Hippocampal formation (tissue), 2 donors: ENCODE data around the gene SIDT1.

Source experiments
- DNase-seq, 2 donors: peaks; one replicate each; lab custom pipeline; 2025; lab: John Stamatoyannopoulos, UW

The SIDT1 gene

DNA sequence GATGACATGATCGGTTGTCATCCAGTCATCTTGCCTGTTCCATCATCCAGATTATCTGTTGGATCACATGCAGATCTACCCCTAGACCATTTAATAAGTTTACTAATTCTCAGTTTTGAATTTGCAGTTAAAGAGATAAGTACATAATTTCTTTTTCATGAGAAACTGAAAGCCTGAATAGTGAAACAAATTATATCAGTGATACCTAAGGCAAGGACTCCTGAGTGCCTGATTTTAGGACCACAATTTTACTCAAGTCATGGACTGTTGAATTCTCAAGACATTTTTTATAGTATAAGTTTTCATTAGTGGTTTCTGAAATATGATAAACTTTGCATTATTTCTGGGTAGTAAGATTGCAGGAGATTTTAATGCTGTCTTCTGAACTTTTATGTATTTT lies 13.2 kb downstream of the SIDT1 start:
- DNase-seq = no peak

DNA sequence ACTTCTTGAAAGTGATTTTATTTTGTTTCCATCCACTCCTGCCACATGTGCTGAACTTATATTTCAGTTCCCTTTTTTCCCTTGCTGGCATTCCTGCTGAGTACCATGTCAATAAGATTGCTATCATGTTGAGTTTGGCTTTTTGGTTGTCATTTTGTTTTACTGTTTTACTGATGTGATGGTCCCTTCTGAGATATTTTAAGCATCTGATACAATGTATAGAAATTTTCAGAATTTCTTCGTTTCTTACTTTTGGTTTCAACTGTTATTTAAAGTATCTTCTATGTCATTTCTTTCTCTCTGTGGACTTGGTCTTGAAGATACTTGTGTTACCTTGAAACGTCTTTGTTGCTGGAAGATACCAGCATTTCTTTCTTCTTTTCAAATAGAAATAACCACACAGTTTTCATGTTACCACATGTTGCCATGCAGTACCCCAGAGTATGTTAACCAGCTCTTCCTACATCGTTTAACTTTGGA lies 14.1 kb downstream of the SIDT1 start:
- DNase-seq = no peak

- no peak for DNase-seq
These were observed 16.1 kb downstream of the SIDT1 start for GRCh38 chr3:113548501-113548900.

GRCh38 chr3:113551820-113552219 lies 19.5 kb downstream of the SIDT1 start:
- DNase-seq = no peak

DNA sequence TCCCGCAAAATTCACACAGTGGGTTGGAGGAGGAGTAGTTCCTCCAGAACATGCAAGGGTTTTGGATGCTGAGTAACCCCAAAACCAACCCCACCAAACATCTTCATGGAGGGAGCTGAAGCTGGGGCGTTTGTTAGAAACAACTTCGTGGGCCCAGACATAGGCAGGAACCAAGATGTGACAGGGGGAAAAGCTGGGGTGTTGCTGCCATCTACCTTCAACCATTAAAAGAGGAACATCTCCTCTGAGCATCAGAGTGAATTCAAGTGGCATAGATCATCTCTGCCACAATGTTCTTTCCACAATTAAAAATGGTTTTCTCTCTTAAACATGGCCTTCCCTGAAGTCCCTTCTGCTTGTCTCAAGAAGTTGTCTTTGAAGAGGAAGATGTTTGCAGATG lies 20.5 kb downstream of the SIDT1 start:
- DNase-seq = no peak

DNA sequence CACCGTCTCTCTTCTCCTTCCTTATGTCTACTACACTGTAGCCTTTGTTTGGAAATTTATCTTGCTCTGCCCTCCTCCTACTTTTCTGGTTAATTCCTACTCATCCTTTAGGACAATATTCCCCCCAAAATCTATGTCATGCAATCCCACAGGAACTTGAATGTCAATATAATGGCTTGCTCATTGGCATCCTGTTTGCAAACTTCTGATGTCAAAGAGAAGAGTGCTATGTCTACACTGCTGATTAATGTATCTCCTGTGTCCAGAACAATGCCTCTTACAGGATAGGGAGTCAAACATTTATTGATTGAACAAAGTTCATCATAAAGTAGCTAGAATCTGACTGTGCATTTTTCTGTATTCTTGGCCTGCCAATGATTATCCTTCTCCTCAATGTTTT lies 22.8 kb downstream of the SIDT1 start:
- DNase-seq = no peak

- no peak for DNase-seq
These were observed 24.1 kb downstream of the SIDT1 start for GRCh38 chr3:113556316-113556945.

DNA sequence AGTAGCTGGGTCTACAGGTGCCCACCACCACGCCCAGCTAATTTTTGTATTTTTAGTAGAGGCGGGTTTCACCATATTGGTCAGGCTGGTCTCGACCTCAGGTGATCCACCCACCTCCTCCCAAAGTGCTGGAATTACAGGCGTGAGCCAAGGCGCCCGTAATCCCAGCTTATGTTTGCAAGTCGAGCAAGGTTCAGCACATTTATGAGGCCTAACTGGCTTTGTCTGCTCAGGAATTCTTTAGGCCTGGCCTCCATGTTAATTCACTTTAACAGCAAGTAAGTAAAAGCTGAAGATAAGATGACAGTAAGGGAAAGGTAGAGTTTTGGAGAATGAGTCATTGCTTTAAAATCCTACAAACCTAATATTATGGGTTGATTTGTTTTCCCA lies 24.6 kb downstream of the SIDT1 start:
- DNase-seq = no peak

DNA sequence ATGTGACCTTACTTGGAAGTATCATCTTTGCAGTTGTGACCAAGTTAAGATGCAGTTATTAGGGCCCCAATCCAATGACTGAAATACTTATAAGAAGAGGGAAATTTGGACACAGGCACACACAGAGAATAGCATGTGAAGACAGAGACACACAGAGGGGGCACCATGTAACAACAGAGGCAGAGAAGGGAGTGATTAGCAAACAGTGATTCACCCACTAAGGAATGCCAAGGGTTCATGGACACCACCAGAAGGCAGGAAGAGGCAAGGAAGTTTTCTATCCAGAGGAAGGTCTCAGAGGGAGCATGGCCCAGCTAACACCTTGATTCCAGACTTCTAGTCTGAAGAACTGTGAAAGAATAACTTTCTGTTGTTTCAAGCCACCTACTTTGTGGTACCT lies 25.0 kb downstream of the SIDT1 start:
- DNase-seq = no peak

DNA sequence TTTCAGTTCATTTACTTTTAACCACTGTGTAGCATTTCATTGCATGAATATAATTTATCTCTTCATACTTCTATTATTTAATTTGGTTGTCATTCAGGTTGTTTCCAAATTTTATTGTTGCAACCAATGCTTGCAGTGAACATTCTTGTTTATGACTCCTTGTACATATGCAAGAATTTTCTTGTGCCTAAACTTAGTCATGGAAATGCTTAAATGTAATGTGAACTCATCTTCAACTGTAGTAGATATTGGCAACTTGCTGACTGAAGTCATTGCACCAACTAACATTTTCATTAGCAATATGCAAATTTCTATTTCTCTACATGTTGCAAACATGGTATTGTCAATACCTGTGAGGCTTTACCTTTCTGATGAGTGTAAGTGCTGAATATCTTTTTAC lies 26.7 kb downstream of the SIDT1 start:
- DNase-seq = no peak

GRCh38 chr3:113560271-113560670 lies 27.9 kb downstream of the SIDT1 start:
- DNase-seq = no peak

DNA sequence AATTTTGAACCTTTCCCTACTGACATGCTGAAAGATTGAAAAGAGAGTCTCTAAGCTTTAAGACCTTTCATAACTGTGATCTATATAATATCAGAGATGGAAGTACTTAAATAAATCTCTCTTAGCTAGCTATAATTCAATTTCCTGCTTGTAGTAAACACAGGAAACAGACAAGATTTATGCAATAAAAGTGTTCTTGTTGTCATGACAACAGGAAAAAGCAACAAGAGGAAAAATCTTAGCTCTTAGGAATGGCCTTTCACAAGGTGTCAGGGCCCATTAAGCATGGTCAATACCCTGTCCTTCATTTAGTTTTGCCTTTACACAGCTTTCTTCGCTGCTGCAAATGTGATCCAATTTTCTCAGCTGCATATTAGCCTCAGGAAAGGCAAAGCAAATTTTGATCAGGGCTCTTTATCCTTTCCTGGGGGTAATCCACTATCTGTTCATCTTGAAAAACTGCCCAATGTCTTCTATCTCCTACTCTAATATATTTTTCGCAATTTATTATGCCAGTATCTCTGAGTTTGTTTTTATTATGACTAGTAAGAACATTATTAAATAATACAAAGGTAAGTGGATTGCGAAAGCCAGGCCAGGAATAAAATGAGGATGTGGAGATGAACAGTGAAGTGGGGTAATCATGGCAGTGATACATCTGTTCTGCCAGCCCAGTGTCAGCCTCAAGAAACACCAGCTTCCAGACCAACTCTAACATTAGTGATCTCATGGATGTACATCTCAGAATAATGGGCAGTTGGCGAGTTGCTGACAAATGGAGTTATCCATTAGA lies 28.7 kb downstream of the SIDT1 start:
- no peak for DNase-seq

DNA sequence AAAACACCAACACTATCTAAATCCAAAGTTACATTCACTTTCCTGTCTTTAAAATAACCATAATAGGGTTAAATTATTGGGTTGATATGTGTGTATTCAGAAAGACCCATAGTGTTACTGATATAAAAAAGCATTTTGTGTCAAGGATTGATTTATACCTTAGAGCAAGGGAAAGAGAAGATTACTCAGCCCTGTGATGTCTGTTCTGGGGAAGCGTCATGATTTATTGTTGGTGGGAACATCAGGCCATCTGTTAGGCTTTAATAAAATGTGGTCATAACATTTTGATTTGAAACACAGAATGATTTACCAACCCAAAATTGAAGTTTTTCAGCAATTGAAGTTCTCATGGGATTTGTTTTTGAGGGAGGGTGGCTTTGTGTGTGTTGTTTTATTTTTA lies 33.2 kb downstream of the SIDT1 start:
- no peak for DNase-seq

DNA sequence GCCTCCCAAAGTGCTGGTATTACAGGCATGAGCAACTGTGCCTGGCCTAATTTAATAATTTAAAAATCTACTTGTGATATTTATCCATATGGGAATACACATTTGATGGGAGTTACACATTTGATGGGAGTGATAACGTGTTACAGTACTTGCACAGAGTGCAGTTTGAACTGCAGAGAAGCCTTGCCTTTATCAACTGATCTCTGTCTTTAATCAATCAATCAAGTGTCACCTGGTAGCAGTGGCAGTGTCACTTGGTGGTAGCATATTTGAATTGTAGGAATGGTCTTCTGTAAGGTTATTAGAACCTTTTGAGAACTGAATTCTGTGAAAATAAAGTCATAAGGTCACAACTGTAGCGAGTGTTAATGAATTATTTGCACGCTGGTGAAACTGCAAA lies 37.8 kb downstream of the SIDT1 start:
- DNase-seq = no peak

GRCh38 chr3:113571360-113571759 lies 39.0 kb downstream of the SIDT1 start:
- no peak for DNase-seq

GRCh38 chr3:113573728-113574127 lies 41.4 kb downstream of the SIDT1 start:
- DNase-seq = no peak

GRCh38 chr3:113574213-113574612 lies 41.9 kb downstream of the SIDT1 start:
- DNase-seq = no peak

DNA sequence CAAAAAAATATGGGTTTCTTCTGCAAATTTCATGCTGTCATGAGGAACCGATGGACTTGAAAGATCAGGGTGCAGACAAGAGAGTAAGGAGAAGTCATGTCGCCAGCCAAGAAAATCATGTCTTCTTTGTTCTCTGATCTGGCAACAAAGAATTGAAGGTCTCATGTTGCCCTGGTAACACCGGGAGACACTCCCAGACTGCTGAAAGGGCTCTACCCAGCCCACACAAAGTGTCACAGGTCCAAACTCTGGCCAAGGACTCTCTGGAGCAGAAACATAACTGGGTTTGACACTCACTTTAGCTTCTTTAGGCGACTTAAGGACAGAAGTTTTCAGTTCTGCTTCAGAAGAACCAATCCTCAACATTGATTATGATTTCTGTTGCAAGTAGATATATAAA lies 42.9 kb downstream of the SIDT1 start:
- DNase-seq = no peak

DNA sequence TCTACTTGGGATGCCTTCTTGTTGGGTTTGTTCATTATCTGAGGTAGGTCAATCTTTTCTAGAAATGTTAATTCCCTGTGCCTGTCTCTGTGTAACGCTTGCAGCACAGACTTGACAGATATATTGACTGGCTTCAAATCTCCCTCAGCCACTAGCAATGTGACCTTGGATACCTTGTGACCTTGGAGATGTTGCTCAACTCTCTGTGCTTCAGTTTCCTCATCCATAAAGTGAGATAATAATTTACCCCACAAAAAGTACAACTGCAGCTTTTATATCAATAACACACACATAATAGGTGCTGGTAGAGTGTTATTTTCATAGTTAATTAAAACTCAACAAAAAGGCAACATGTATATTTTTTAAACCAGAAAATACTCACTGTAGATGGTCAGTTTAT lies 52.9 kb downstream of the SIDT1 start:
- no peak for DNase-seq

DNA sequence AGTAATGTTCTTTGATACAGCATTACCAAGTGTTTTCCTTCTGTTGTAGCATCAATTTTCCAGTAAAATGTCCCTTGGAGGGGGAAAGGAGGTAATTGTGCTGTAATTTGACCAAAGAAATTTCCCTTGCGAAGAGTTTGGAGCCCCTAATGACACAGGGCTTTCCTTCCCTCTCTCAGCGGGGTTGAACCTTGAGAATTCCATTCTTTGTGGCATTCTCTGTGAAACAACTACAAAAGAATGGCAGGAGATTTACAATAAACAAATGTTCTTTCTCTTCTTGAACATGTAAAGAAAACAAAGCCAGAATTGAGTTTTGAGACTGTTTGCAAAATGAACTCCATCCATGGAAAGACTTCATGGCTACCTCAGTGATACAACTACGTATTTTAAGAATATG lies 53.4 kb downstream of the SIDT1 start:
- DNase-seq = no peak

DNA sequence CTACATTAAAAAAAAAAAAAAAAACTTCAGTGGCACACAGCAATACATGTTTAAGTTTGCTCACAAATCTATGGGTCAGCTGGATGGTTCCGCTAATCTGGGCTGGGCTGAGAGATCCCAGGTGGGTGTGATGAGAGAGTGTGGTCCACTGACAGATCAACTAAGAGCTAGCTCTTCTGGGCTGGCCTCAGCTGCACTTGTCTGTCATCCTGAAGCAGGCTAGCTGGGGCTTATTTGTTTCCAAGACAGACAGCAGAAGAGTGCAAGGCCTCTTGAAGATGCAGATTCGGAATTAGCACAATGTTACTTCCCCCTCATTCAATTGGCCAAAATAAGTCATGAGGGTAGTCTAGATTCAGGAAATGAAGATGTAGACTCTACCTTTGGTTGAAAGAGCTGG lies 56.5 kb downstream of the SIDT1 start:
- DNase-seq = no peak

GRCh38 chr3:113589971-113590370 lies 57.6 kb downstream of the SIDT1 start:
- no peak for DNase-seq

DNA sequence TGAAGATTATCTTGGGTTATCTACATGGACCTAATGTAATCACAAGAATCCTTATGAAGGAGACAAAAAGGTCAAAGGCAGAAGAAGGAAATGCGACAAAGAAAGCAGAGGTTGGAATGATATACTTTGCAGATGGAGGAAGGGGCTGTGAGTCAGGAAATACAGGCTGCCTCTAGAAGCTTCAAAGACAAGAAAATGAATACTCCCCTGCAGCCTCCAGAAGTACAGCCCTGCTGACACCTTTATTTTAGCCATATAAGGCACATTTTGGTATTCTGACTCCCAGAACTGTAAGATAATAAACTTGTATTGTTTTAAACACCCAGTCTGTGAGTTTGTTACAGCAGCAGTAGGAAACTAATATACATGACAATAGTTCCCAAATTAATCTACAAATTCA lies 58.6 kb downstream of the SIDT1 start:
- DNase-seq = no peak

GRCh38 chr3:113594066-113594465 lies 61.7 kb downstream of the SIDT1 start:
- no peak for DNase-seq
